ENCODE measurements around the gene LRIT1.

Gene LRIT1

GRCh38 chr10:84205853-84206525 lies 35.4 kb downstream of the LRIT1 start:
- ATAC-seq, result no peak
- TF ChIP-seq TSHZ2 (CRISPR knock-in tag; IDR thresholded peaks at IDR 0.05), result no peak
- no peak for TF ChIP-seq OSR1 (CRISPR knock-in tag; IDR thresholded peaks at IDR 0.05)
- TF ChIP-seq TOX (CRISPR knock-in tag; IDR thresholded peaks at IDR 0.05; ENCODE audit: borderline replicate concordance), result no peak
- no peak for TF ChIP-seq PATZ1 (CRISPR knock-in tag; IDR thresholded peaks at IDR 0.05; ENCODE audit: borderline replicate concordance)

- no peak for TF ChIP-seq ESRRG (CRISPR knock-in tag; IDR thresholded peaks at IDR 0.05)
- no peak for TF ChIP-seq TOX (CRISPR knock-in tag; IDR thresholded peaks at IDR 0.05; ENCODE audit: borderline replicate concordance)
- TF ChIP-seq TSHZ2 (CRISPR knock-in tag; IDR thresholded peaks at IDR 0.05), result no peak
- TF ChIP-seq SNAI2 (CRISPR knock-in tag; IDR thresholded peaks at IDR 0.05), result no peak
- TF ChIP-seq GLIS3 (CRISPR knock-in tag; IDR thresholded peaks at IDR 0.05), result no peak
- no peak for TF ChIP-seq CSRNP3 (CRISPR knock-in tag; IDR thresholded peaks at IDR 0.05)
- no peak for TF ChIP-seq ZNF8 (CRISPR knock-in tag; IDR thresholded peaks at IDR 0.05)
- TF ChIP-seq ZC3H10 (CRISPR knock-in tag; IDR thresholded peaks at IDR 0.05), result no peak
- no peak for TF ChIP-seq PATZ1 (CRISPR knock-in tag; IDR thresholded peaks at IDR 0.05; ENCODE audit: borderline replicate concordance)
- no peak for TF ChIP-seq ZNF70 (CRISPR knock-in tag; IDR thresholded peaks at IDR 0.05)
- TF ChIP-seq OSR1 (CRISPR knock-in tag; IDR thresholded peaks at IDR 0.05), result no peak
- TF ChIP-seq ARNTL (CRISPR knock-in tag; IDR thresholded peaks at IDR 0.05; ENCODE audit: borderline replicate concordance, low read depth), result no peak
- TF ChIP-seq ZFP3 (CRISPR knock-in tag; IDR thresholded peaks at IDR 0.05), result no peak
- TF ChIP-seq ISL1 (CRISPR knock-in tag; IDR thresholded peaks at IDR 0.05), result no peak
- TF ChIP-seq CSDC2 (CRISPR knock-in tag; IDR thresholded peaks at IDR 0.05), result no peak
- TF ChIP-seq BACH2 (CRISPR knock-in tag; IDR thresholded peaks at IDR 0.05; ENCODE audit: borderline replicate concordance), result no peak
- no peak for TF ChIP-seq POU6F1 (CRISPR knock-in tag; IDR thresholded peaks at IDR 0.05; ENCODE audit: borderline replicate concordance, low read depth)
- peak; percentile 90 for ATAC-seq
Measured at GRCh38 chr10:84205049-84205852, 36.1 kb downstream of the LRIT1 start.
